Heart right ventricle (tissue), 16 donors: ENCODE data around the gene DHX29. TPM values are rescaled to one million over a fixed set of nuclear protein-coding genes. Genes with fewer than 3 reads are reported as not detected.

ENCODE experiments used
- ATAC-seq, 8 donors: fragments of 200-7000 bp; cut with Tn5 transposase; one replicate each; pipeline ENCODE4 v1.9.1; 2020; ENCODE audit warnings: mild to moderate bottlenecking in 8 of 8, moderate library complexity in 8 of 8, moderate number of reproducible peaks in 1 of 8
- DNase-seq, 2 donors: peaks; one replicate each; pipeline ENCODE4 v3.0.0-alpha.2; 2020
- H3K27ac ChIP-seq, 10 donors: fragments of 200-600 bp; sonication (generic) in 2 of 10; one replicate each; pipeline versions ENCODE4 v1.5.0 to v1.8.0; 2020 to 2022; ENCODE audit warnings: mild to moderate bottlenecking in 3 of 10
- H3K27me3 ChIP-seq, 7 donors: fragments of 200-600 bp; one replicate each; pipeline ENCODE4 v1.8.0; 2021 to 2022; ENCODE audit warnings: mild to moderate bottlenecking in 2 of 7
- H3K36me3 ChIP-seq, 9 donors: fragments of 200-600 bp; sonication (generic) in 1 of 9; one replicate each; pipeline versions ENCODE4 v1.5.0 to v1.8.0; 2020 to 2022; ENCODE audit warnings: mild to moderate bottlenecking in 2 of 9
- H3K4me1 ChIP-seq, 9 donors: fragments of 200-600 bp; sonication (generic) in 1 of 9; one replicate each; pipeline versions ENCODE4 v1.5.0 to v1.8.0; 2020 to 2022; ENCODE audit warnings: mild to moderate bottlenecking in 4 of 9
- H3K4me3 ChIP-seq, 10 donors: fragments of 200-600 bp; sonication (generic) in 2 of 10; one replicate each; pipeline versions ENCODE4 v1.5.0 to v1.8.0; 2020 to 2022; ENCODE audit warnings: mild to moderate bottlenecking in 7 of 10, moderate library complexity in 2 of 10
- H3K9me3 ChIP-seq, 11 donors: fragments of 200-600 bp in 10 of 11; sonication (generic) in 2 of 11; one replicate each; pipeline versions ENCODE4 v1.5.0 to v1.8.0; 2013 to 2022; ENCODE audit warnings: mild to moderate bottlenecking in 2 of 11, control low read depth in 1 of 11, moderate library complexity in 1 of 11
- WGBS, 2 donors: extraction: QIAGEN DNeasy Blood & Tissue Kit; methylation state at CpG; one replicate each; pipeline ENCODE4 v1.1.7; 2013; ENCODE audit warnings: inconsistent platforms in 1 of 2; 5-methylcytosine and 5-hydroxymethylcytosine counted together
- intact Hi-C, 10 donors: fragments of 100-400 bp; cut with DNase I; formaldehyde crosslinking; loops; one replicate each; pipeline versions ENCODE4 v1.11.1 to v1.14.2; 2022
- polyA plus RNA-seq, 2 donors: library from polyadenylated mRNA; stranded (reverse); fragments of 200-250 nt; gene quantifications; one replicate each; pipeline ENCODE4 v1.2.3, GENCODE V29; 2013
- total RNA-seq, 10 donors: library from RNA; stranded (reverse); fragmentation: NEBNext Ultra II Directional in 3 of 10; extraction: Animal tissue kit (Norgen Biotek cat#: 25700) in 3 of 10; gene quantifications; one replicate each; pipeline versions ENCODE4 v1.2.1 to v1.2.4, GENCODE V29; 2021 to 2023
- TF ChIP-seq, protein P1 (sequence below), 9 donors: fragments of 200-600 bp; sonication (generic) in 2 of 9; IDR thresholded peaks; one replicate each; pipeline versions ENCODE4 v1.5.0 to v1.8.0; 2021 to 2022; ENCODE audit warnings: antibody characterized with exemption in 9 of 9, mild to moderate bottlenecking in 5 of 9, moderate library complexity in 1 of 9
- donor health status: Arrhythmogenic right ventricular cardiomyopathy.
- donor health status: ischemic (EF 13 %, LVEDD 7.1; RV severe dilation, severe dysfunction).
- donor health status: healthy with polysubstance abuse.
- donor health status: DM: no; HTN: yes; CAD: no.
- donor health status: DM: no; HTN: no; CAD: no.
- donor health status: ischemic (EF 25% LVEDD 6.9; RV normal size, moderate dysfunction).
- donor health status: ischemic (EF 25% LVEDD 5.7; RV mildly dilated, moderate dysfunction).
- donor health status: healthy.
- donor health status: DM: yes; HTN: yes; CAD: no.
- donor health status: Ischemic cardiomyopathy.
- donor health status: ischemic (EF 35%, LVEDD 5.7; RV mildly dilated, moderate dysfunction).
- donor health status: nonischemic (EF 11% LVEDD 7.7; RV severe dilation, severe dysfunction).
- donor health status: DM: yes; HTN: yes; CAD: no.
- donor health status: PGD.
- donor health status: ischemic (EF 29% LVEDD 5.4; RV normal size, mild dysfunction).
- donor health status: nonischemic (EF 23%, LVEDD 6.1; RV moderate dilation, normal function).

DHX29 gene
- total and polyA plus RNA-seq, 12 donors = 7.6 to 25.8 (median 20.9) TPM

DNA sequence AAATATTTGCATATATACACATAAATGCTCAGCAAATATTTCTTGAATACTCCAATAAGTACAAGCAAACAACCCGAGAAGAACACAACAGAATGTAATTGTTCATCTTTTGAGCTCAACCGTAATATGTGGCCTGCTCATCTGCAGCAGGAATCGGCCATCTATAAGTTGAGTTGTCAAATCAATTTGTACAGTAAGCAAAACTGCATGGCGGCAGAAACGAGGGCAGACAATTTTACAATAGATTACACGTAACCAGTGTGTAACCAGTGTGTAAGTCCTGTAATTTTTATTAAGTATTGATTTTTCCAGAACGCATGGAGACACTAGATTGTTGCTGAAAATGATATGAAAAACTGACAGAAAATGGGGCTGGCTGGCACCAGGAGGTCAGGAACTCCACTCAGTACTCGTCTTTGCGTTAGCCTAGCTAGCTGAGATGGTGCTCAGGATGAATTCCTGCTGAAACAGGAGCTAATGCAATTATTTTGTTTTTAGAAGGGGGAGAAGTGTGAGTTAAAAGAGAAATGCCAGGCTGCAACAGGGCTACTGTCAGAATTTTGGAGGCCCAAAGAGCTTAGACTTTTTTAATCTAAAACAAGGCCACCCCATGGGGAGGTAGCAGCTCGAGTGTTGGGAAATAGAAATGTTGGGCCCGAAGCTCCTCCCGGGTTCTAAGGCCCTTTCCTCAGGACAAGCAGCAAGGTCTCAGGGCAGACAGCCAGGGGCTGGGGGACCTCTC lies 682 bp downstream of the DHX29 start:
- H3K27ac ChIP-seq = peak overlapping the region; percentile 81 to 99 (median 90)
- no peaks in the 10 kb centered on the region for H3K27me3 ChIP-seq
- 7 to 9% methylated on average over 12 of the region's 12 CpGs for WGBS, 2 donors
- TF ChIP-seq, protein P1, sequence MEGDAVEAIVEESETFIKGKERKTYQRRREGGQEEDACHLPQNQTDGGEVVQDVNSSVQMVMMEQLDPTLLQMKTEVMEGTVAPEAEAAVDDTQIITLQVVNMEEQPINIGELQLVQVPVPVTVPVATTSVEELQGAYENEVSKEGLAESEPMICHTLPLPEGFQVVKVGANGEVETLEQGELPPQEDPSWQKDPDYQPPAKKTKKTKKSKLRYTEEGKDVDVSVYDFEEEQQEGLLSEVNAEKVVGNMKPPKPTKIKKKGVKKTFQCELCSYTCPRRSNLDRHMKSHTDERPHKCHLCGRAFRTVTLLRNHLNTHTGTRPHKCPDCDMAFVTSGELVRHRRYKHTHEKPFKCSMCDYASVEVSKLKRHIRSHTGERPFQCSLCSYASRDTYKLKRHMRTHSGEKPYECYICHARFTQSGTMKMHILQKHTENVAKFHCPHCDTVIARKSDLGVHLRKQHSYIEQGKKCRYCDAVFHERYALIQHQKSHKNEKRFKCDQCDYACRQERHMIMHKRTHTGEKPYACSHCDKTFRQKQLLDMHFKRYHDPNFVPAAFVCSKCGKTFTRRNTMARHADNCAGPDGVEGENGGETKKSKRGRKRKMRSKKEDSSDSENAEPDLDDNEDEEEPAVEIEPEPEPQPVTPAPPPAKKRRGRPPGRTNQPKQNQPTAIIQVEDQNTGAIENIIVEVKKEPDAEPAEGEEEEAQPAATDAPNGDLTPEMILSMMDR (IDR thresholded peaks at IDR 0.05) = no peak
- intact Hi-C loops = no loop called here
- H3K36me3 ChIP-seq = peaks cover 0 to 10% (median 0%) of the 10 kb centered on the region in 9 donors
- H3K9me3 ChIP-seq = peaks cover 0 to 11% (median 0%) of the 10 kb centered on the region in 11 donors
- H3K4me3 ChIP-seq = peak overlapping the region; percentile 67 to 97 (median 80)
- peaks cover 11 to 80% (median 67%) of the 10 kb centered on the region in 9 donors for H3K4me1 ChIP-seq
- ATAC-seq = peak in 2 of 8 donors; percentile 0 to 3
- no peak for DNase-seq

DNA sequence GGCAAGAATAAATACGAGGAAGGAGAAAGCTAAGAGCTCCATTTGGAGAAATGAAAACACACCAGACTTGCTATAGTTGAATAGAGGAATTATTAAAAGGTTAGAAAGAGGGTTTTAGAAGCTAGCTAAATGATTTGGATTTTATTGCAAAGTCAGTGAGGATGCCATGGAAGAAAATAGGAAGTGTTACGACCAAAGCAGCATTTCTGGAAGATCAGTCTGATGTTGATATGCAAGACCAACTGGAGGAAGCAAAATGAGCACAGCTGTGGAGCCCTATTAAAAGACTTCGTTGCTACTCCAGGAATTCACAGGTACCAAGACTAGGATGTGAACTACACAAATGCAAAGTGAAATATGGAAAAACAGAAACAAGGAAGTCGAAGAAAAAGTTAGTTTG lies 2.1 kb downstream of the DHX29 start:
- ATAC-seq = no peak
- no peak for DNase-seq
- H3K27me3 ChIP-seq = no peaks in the 10 kb centered on the region
- peaks cover 0 to 21% (median 6%) of the 10 kb centered on the region in 11 donors for H3K9me3 ChIP-seq
- peaks cover 11 to 65% (median 56%) of the 10 kb centered on the region in 9 donors for H3K4me1 ChIP-seq
- H3K36me3 ChIP-seq = peaks cover 0 to 22% (median 0%) of the 10 kb centered on the region in 9 donors
- intact Hi-C loops = no loop called here
- peak overlapping the region in 2 of 10 donors; percentile 81 to 82 for H3K4me3 ChIP-seq
- 62 to 63% methylated on average over 4 of the region's 4 CpGs for WGBS, 2 donors
- TF ChIP-seq, protein P1 (IDR thresholded peaks at IDR 0.05) = no peak
- no peak overlapping the region for H3K27ac ChIP-seq

DNA sequence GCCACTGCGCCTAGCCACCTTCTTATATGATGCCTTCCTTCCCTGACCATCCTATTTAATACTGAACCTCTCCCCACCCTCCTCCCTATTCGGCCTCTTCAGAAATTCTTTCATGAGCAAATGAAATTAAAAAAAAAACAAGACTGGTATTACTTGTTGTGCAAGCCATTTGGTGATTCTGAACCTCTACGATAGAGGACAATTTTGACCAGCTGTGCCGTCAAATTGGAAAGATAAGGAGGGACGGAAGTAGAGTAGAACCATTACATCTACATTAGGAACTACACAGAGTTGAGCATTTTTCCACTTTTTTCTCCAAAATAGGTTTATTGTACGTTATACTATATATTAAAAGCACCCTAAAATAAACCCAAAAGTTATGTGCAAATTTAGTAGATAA lies 2.9 kb downstream of the DHX29 start:
- Histone ChIP-seq H3K27me3 (no peaks in the 10 kb centered on the region), H3K9me3 (peaks cover 0 to 21% (median 6%) of the 10 kb centered on the region in 11 donors), H3K36me3 (peaks cover 0 to 30% (median 0%) of the 10 kb centered on the region in 9 donors), H3K4me1 (peaks cover 11 to 58% (median 48%) of the 10 kb centered on the region in 9 donors), H3K27ac (no peak overlapping the region), H3K4me3 (no peak overlapping the region)
- no peak for DNase-seq
- intact Hi-C loops = no loop called here
- TF ChIP-seq, protein P1 (IDR thresholded peaks at IDR 0.05) = no peak
- ATAC-seq = no peak
- 85 to 87% methylated on average over 6 of the region's 6 CpGs for WGBS, 2 donors

DNA sequence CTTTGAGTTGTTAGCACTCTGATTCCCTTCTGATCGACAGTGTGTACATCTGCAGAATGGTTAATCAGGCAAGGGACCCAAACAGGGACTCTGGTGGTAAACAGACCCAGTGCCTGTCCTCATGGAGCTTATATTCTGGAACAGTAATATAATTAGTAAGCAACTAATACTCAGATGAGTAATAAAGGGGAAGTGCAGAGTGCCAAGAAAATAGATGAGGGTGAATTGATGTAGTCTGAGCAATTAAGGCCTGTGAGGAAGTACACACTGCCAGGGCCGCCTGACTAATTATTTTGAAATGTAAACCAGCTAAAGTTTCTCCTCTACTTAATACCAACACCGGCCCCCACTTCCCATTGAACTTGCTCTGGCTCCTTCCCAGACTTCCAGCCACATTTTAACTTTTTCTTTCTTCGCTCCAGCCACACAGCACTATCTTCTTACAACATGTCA lies 4.2 kb downstream of the DHX29 start:
- intact Hi-C loops = no loop called here
- Histone ChIP-seq H3K4me1 (peaks cover 7 to 45% (median 37%) of the 10 kb centered on the region in 9 donors), H3K36me3 (peaks cover 0 to 33% (median 0%) of the 10 kb centered on the region in 9 donors), H3K4me3 (no peak overlapping the region), H3K27ac (peak overlapping the region in 2 of 10 donors; percentile 31 to 45), H3K27me3 (no peaks in the 10 kb centered on the region), H3K9me3 (peaks cover 0 to 21% (median 6%) of the 10 kb centered on the region in 11 donors)
- TF ChIP-seq, protein P1 (IDR thresholded peaks at IDR 0.05) = no peak
- 67 to 69% methylated on average over 4 of the region's 4 CpGs for WGBS, 2 donors
- ATAC-seq (peak in 1 of 8 donors; percentile 6), DNase-seq (no peak)
